GM04504 (cell line): ENCODE data around the gene GJB6.

ENCODE experiments used
- DNase-seq: peaks from one replicate; pipeline ENCODE4 v3.0.0-alpha.2; 2012; ENCODE audit warnings: low read depth

The GJB6 gene

GRCh38 chr13:20186771-20187170 lies 45.3 kb downstream of the GJB6 start:
- DNase-seq = no peak

- no peak for DNase-seq
Observed at GRCh38 chr13:20185366-20186056, 46.6 kb downstream of the GJB6 start.

GRCh38 chr13:20182231-20182846 lies 49.8 kb downstream of the GJB6 start:
- peak; percentile 42 for DNase-seq

DNA sequence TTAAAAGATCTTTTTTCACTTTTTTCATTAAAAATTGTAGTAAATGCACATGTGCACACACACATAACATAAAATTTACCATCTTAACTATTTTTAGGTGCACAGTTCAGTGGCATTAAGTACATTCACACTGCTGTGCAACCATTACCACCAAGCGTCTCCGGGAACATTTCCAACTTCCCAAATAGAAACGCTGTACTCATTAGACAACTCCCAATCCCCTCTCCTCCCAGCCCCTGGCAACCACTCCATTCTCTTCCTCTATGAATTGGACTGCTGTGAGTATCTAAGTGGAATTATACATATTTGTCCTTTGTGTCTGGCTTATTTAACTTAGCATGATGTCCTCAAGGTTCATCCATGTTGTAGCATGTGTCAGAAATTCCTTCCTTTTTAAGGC lies 50.9 kb downstream of the GJB6 start:
- no peak for DNase-seq

DNA sequence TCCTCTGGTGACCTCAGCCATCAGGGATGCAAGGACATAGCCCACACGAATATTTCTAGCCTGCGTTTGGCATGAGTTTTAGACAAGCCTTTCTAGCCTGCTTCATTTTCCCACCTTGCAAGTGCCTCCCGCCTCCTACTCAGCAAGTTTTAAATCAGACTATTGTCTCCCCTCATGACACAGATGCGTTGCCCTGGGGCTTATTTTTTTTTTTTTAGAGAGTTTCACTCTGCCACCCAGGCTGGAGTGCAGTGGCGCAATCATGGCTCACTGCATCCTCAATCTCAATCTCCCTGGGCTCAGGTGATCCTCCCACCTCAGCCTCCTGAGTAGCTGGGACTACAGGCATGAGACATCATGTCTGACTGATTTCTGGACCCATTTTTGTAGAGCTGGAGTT lies 54.0 kb downstream of the GJB6 start:
- DNase-seq = no peak

GRCh38 chr13:20177049-20177831 lies 54.9 kb downstream of the GJB6 start:
- DNase-seq = no peak

DNA sequence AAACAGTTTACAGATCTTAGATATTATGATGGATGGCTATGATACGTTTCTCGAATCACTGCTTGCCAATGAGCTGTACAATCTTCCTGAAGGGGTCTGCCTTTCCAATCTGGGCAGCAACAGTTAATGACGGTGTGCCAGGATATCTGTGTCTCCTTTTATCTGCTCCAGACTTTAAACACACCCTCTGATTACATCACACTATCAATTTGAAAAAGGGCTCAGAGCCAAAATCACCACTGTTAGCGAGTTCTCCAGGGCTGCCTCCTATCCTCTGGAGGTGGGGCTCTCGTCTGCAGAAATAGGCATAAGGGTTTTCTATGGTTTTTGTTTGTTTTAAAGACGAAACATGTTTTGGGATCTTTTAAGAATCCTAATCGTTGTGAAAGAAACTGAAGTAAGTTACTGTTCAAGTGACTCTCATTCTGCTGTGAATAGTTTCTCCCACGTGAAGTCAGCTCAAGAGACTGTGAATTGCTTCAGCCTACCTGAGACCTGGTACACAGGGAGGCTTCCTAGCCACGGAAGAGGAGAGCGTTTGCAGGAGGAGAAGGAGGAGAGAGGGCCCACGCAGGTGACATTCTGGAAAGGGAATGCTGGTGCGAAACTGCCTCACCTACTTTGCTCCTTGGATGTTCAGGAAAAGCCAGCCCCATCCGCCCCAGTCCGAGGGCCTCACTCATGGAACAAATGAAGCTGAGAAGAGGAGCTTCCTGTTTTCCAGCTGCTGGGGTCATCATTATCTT lies 56.0 kb downstream of the GJB6 start:
- DNase-seq = no peak

- no peak for DNase-seq
Observed at GRCh38 chr13:20175406-20175794, 56.7 kb downstream of the GJB6 start.

DNA sequence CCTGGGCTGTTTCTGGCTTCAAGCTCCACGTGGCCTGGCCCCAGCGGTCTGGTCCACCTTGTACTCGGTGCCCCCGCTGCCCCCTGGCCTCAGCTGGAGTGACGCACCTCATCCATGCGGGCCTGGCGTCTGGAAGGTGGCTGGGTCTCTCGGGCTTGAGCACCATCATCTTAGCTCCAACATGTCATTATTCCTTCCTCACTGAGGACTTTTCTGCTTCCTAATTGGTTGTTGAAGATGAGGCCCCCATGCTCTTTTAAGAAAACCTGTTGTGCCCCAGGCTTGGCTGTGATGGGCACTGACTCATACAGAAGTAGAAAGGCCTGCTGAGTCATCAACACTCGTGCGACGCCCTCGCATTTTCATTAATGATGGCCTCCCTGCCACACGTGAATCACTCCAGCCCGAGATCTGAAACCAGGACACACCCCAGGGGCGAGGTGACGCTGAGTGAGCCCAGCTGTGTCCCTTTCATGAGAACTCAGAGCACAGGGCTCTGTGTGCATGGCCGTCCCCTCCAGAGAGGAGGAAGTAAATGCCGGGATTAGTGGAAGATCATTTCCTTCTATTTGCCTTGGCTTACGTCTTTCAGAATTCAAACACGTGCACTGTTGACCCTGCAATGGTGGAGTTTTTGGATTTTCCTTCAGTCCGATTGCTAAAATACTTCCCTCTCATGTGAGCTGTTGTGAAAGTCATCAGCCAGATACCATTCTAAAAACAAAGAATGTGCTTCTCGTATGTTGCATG lies 57.3 kb downstream of the GJB6 start:
- peak; percentile 88 for DNase-seq

DNA sequence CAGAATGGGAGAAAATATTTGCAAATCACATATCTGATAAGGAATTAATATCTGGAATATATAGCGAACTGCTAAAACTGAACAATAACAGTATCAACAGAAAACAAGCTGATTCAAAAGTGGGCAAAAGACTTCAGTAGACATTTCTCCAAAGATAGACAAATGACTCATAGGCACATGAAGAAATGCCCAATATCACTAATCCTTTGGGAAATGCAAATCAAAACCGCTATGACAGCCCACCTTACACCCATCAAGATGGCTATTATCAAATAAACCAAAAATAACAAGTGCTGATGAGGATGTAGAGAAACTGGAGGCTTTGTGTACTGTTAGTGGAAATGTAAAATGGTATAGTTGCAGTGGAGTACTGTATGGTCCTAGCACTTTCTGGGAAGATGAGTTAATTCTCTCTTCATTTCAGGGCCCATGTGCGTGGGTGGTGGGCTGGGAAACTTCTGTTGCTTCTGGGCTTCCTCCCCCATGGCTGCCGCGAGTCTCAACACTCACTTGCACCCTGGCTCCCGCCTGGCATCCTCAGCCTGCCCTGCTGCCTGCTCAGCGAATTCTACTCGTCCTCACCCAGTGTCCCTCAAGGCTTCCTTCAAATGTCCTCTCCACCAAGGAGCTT lies 58.9 kb downstream of the GJB6 start:
- no peak for DNase-seq
